ENCODE data around the gene CFAP52.

- TF ChIP-seq EP300 (IDR thresholded peaks at IDR 0.05) (no peak), CTCF (IDR thresholded peaks at IDR 0.05) (no peak), POLR2AphosphoS5 (IDR thresholded peaks at IDR 0.05) (no peak), POLR2A (IDR thresholded peaks at IDR 0.05) (no peak)
These were observed 32.2 kb upstream of the CFAP52 start for GRCh38 chr17:9544221-9544620.
